GM19239 (cell line): ENCODE results near the gene TDRD1.

Experiments
- DNase-seq: peaks from one replicate; pipeline ENCODE4 v3.0.0; 2011; ENCODE audit warnings: low spot score; ENCODE audit not compliant: insufficient read length
- FAIRE-seq: peaks from 2 replicates; lab custom pipeline; 2011; peaks lifted over from hg19 to GRCh38; lab: Jason Lieb, UNC

TDRD1 gene

GRCh38 chr10:114232561-114233176 is 53.5 kb downstream of the TDRD1 start:
- FAIRE-seq, result no peak
- DNase-seq, result no peak

GRCh38 chr10:114233482-114233881 is 54.3 kb downstream of the TDRD1 start:
- no peak for DNase-seq
- FAIRE-seq, result no peak

GRCh38 chr10:114234132-114234531 is 55.0 kb downstream of the TDRD1 start:
- DNase-seq, result no peak
- FAIRE-seq, result no peak

- no peak for DNase-seq
- no peak for FAIRE-seq
These were observed 60.2 kb downstream of the TDRD1 start, which contains the start of gene VWA2 for GRCh38 chr10:114239117-114239993. Gene VWA2, plus strand, starts transcription at chr10:114239254. Its CDS starts 9,460 bp downstream, at chr10:114248714.

GRCh38 chr10:114239994-114240345 is 60.8 kb downstream of the TDRD1 start:
- DNase-seq (no peak), FAIRE-seq (no peak)

GRCh38 chr10:114242235-114242634 is 63.1 kb downstream of the TDRD1 start:
- FAIRE-seq (no peak), DNase-seq (no peak)

- DNase-seq (no peak), FAIRE-seq (no peak)
These were observed 64.5 kb downstream of the TDRD1 start for GRCh38 chr10:114243661-114244060.

- DNase-seq (no peak), FAIRE-seq (no peak)
These were observed 65.0 kb downstream of the TDRD1 start for GRCh38 chr10:114244126-114244525.

GRCh38 chr10:114245121-114245791 is 66.1 kb downstream of the TDRD1 start:
- FAIRE-seq (no peak), DNase-seq (no peak)

- DNase-seq (no peak), FAIRE-seq (no peak)
These were observed 67.6 kb downstream of the TDRD1 start for GRCh38 chr10:114246679-114247305.

- DNase-seq (no peak), FAIRE-seq (no peak)
These were observed 71.1 kb downstream of the TDRD1 start for GRCh38 chr10:114250236-114250635.

GRCh38 chr10:114250716-114251115 is 71.6 kb downstream of the TDRD1 start:
- DNase-seq (no peak), FAIRE-seq (no peak)

- DNase-seq, result no peak
- no peak for FAIRE-seq
These were observed 72.9 kb downstream of the TDRD1 start for GRCh38 chr10:114252092-114252491.

GRCh38 chr10:114252883-114253282 is 73.7 kb downstream of the TDRD1 start:
- no peak for FAIRE-seq
- DNase-seq, result no peak

- DNase-seq (no peak), FAIRE-seq (no peak)
These were observed 76.1 kb downstream of the TDRD1 start for GRCh38 chr10:114255227-114255626.

- FAIRE-seq (no peak), DNase-seq (no peak)
These were observed 77.0 kb downstream of the TDRD1 start for GRCh38 chr10:114256008-114256765.

GRCh38 chr10:114256822-114257221 is 77.7 kb downstream of the TDRD1 start:
- FAIRE-seq (no peak), DNase-seq (no peak)

GRCh38 chr10:114257498-114257897 is 78.3 kb downstream of the TDRD1 start:
- no peak for DNase-seq
- FAIRE-seq, result no peak

- DNase-seq, result no peak
- no peak for FAIRE-seq
These were observed 79.2 kb downstream of the TDRD1 start for GRCh38 chr10:114258274-114258840.

GRCh38 chr10:114259824-114260223 is 80.7 kb downstream of the TDRD1 start:
- no peak for DNase-seq
- no peak for FAIRE-seq
